Stimulated activated CD4-positive, alpha-beta T cell treated with anti-CD3 and anti-CD28 coated beads, Interleukin-1b, Interleukin-23, amount 100 ng/mL, for 4 hours (primary cell): ENCODE measurements around the gene UBE2M.

Experiments
- DNase-seq, 2 donors: peaks; one replicate each; pipeline ENCODE4 v3.0.0-alpha.2; 2020; ENCODE audit warnings: low read depth in 2 of 2

Gene UBE2M

GRCh38 chr19:58570770-58571574, 12.6 kb upstream of the UBE2M start:
- no peak for DNase-seq

GRCh38 chr19:58569943-58570670, 11.7 kb upstream of the UBE2M start:
- no peak for DNase-seq

GRCh38 chr19:58569191-58569942, 11.0 kb upstream of the UBE2M start:
- DNase-seq: no peak

GRCh38 chr19:58568453-58569130, 10.2 kb upstream of the UBE2M start:
- DNase-seq: no peak

- DNase-seq: no peak
Measured at GRCh38 chr19:58566989-58567388, 8.6 kb upstream of the UBE2M start.

GRCh38 chr19:58563823-58564222, 5.4 kb upstream of the UBE2M start:
- no peak for DNase-seq

GRCh38 chr19:58563034-58563573, 4.7 kb upstream of the UBE2M start:
- DNase-seq: no peak

- DNase-seq: no peak
Measured at GRCh38 chr19:58562122-58563033, 4.0 kb upstream of the UBE2M start.

GRCh38 chr19:58561373-58562121, 3.1 kb upstream of the UBE2M start:
- DNase-seq: no peak

- DNase-seq: no peak
Measured at GRCh38 chr19:58560921-58561320, 2.5 kb upstream of the UBE2M start.

GRCh38 chr19:58560007-58560887, 1.8 kb upstream of the UBE2M start:
- DNase-seq: no peak

GRCh38 chr19:58559275-58560006, 1.0 kb upstream of the UBE2M start:
- DNase-seq: peak in 1 of 2 donors; percentile 59

- DNase-seq: peak; percentile 97 to 99
Measured at GRCh38 chr19:58558623-58559274, 338 bp upstream of the UBE2M start.

GRCh38 chr19:58557221-58558065, 968 bp downstream of the UBE2M start:
- DNase-seq: no peak

GRCh38 chr19:58556622-58557220, 1.7 kb downstream of the UBE2M start:
- DNase-seq: no peak
